ENCODE results near the gene DUSP16.
"Not testable (repeated sequence)": the region's sequence is repeated elsewhere in the genome, so short reads cannot be mapped to it uniquely, and the experiment has no call there.

Gene DUSP16

DNA sequence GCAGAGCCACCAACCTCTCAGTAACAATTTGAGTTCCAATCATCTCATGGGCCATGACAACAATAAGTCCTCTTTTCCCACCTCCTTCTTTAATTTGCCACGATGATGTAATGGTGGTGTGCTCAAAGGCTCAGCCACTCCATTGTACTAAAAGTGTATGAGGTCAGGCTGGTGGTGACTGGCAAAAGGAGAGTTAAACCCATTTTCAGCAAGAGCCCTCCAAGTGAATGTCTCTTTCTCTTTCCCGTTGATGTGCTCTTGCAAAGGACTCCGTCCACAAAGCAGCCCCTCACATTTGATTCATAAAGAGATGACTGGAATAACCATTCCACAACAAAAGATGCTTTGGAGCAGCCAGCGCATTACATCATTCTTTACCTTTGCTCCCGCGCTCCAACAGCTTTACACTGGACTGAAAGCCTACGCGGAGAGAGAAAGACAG, 41.6 kb downstream of the DUSP16 start:
- no peak for DNase-seq (ENCODE audit: low read depth)

DNA sequence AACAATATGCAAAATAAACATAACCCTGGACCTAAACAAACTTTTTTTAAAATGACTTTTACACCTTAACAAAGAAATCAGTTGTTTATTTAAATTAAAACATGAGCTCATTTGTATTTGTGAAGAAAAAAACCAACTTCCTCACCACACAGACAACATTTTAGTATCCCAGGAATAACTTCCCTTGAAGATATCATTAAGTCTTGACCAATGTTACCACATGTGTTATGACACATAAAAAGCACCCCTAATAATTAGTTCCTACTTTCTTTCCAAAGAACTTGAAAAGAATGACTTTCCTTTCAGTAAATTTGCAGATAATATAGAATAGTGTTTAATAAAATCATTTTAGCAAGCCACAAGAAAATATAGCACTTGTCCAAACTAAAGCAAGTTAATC, 42.4 kb downstream of the DUSP16 start:
- no peak for DNase-seq (ENCODE audit: low read depth)

DNA sequence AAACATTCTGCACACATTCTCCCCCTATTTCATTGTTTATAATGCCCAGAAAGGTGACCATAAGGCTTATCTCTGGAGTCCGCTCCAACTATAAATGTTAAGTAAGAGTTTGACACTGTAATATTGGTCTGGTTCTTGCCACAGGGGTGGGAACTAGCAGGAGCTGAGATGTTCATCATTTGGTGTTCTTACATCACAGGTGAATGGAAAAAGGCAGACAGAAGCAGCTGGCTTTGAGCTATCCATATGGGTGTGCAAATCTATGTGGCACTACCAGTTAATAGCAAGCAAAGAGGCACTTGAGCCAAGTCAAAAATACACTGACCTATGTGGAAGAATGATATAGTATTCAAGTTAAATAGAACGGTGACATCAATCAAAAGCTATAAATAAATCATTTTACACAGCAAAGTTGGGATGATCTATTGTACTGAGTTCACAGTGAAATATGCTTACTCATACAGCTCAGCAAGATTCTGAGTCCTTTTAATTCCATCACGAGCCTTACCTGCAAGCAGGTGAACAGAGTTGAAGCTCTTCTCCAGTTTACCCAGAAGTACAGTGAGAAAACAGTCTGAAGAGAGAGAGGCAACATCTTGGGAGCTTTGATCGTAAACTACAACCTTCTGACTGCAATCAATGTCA, 43.2 kb downstream of the DUSP16 start:
- DNase-seq (ENCODE audit: low read depth), result no peak

DNA sequence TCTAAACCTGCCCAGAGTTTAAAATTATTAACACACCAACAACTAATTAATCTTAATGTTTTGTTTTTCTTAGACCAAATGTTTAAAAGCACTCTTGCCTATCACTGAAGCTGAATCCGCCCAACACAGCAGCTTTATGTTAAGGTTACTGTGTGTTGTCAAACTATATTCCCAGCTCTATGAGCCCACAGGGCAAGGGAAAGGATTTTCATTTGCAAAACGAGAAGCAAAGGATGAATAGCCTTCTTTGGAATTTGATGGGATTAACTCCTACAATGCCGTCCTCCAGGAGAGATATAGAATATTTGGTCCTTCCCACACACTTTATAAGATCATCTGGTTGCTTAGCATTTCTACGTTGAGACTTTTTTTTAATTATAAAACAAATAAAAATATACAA, 43.7 kb downstream of the DUSP16 start:
- peak; percentile 51 for DNase-seq (ENCODE audit: low read depth)

DNA sequence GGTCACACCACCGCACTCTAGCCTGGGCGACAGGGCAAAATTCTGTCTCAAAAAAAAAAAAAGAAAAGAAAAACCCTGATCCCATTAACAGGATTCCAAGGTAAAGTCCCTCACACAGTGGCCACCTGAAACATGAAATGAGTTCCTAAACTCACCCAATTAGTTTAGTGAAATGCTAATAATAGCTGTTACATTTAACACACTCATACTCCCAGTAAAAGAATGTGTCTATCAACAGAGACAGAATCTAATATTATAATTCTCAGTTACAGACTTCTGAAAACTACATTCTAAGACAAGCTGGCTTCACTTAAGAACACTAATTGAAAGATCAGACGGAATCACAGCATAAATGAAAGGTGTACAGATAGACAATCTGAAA, 44.2 kb downstream of the DUSP16 start:
- DNase-seq (ENCODE audit: low read depth), result no peak

DNA sequence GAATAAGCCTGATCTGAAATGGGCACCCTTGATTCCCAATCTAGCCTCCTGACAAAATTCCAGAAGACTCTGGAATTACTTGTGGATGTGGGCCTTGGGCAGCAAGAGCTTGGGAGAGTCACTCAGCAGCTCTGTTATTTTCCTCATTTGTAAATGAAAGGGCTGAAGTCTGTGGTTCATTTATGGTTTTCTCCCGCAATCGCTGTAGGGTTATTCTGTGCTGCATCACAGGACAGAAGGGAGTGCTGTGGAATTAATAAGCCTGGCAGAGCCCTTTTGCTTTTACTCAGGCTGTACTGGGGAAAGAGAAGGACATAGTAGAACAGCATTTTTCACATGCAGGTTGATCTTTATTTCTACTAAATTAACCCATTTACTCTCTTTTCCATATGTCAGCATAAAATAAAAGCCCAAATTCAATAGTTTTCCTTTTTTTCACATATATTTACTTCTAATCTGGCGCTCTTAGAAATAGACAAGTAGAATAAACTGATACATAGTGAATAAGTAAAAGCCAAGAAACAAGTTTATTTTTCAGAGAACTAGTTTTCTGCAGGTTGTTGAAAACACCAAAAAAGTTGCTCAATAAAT, 49.2 kb downstream of the DUSP16 start:
- no peak for DNase-seq (ENCODE audit: low read depth)

DNA sequence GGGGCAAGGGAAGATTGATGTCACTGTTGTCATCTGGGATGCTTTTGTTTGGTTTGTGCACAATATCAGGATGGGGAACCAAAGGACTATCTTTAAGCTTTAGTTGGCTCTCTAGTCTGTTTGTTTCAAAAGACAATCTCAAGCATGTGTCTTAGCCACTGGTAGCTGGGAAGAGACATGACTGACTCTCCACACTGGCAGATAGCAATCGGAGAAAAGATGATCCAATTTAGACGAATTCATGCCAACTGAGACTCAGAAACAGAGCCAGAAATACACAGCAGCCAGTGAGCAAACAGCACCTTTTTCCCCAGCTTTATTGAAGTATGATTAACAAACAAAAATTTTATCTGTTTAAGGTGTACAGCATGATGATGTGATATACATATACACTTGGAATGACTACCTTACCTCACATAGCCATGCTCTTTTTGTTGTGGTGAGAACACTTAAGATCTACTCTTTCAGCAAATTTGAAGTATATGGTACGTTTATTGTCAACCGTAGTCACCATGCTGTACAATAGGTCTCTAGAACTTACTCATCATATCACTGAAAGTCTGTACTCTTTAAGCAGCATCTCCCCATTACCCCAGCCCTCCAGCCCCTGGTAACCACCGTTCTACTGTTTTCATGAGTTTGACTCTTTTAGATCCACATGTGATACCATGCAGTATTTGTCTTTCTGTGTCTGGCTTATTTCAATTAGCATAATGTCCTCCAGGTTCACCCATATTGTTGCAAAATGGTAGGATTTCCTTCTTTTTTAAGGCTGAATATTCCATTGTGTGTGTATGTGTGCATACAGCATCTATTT, 50.6 kb downstream of the DUSP16 start:
- DNase-seq (ENCODE audit: low read depth), result no peak

DNA sequence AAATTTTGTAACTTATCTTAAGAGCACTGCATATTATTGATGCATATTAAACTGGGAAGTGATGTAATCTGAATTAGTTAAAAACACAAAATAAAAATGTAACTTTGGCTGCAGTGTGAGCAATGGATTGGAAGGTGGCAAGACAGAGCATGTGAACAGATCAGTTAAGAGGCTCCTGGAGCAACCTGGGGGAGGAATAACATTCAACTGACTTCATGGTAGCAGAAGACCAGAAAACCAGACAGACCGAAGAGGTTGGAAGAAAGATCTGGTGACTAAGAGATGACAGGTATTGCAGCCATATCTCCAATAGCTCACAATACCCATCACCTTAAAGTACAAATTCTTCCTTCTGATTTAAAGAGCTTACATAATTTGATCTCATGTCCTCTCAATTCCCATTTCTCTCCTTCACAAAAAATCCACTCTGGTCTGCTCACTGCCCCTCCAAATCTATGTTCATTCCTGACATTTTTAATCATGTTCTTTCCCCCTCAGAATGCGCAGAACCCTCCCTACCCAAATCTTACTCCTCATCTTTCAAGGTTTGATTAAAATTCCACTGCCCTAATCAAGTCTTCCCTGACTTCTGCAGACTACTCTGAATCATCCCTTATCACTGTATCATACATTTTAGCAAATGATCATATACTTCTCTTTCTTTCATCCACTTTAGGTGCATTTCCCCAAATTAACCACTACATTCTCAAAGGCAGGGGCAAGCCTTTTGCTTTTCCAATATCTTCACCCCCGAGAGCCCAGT, 51.5 kb downstream of the DUSP16 start:
- DNase-seq (ENCODE audit: low read depth), result no peak

DNA sequence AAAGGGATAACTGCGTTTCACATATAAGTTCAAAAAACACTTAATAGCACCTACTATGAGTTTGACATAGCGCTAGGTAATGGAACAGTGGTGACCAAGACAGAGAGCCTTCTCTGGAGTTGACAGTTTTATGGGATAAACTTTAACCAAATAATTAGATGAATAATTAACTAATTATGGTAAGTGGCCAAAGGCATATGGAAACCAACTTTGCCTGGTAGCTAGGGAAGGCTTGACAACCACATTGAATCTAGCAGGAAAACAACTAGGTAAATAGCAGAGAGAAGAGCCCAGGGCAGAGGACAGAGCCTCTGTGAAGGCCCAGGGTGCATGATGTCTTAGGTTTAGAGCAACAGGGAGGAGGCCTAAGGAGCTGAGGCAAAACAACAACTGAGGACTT, 52.1 kb downstream of the DUSP16 start:
- no peak for DNase-seq (ENCODE audit: low read depth)

DNA sequence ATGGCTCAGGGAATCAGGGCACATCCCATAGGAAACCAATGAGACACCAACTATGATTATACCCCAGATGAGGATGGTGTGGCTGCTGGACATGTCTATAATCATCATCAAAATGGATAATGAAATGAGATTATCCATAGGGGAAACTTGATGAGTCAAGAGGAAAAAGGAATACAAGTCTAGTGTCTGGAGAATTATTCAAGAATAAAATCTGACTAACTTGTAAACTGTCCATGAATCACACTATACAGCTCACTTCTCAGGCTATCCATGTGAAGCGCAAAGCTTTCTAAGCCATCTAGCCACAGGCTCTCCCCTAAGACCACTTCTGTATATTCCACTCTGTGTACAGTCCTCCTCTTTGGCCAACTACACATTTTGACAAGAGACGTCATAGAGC, 52.5 kb downstream of the DUSP16 start:
- DNase-seq (ENCODE audit: low read depth), result peak; percentile 39

DNA sequence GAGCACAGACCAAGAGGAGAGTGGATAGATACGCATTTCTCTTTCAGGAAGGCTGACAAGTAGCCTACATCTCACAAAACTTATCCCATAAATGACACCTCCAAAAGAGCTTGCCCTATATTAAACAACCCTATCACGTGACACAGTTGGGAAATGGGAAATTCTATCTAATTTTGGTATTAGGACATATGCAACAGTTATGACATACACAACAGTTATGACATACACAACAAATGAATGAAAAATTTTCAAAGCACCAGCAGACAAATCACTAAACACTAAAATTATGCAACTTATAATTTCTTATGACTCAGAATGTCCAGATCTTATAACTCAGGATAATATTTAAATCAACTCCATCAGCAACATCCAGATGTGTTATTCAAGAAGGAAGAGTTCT, 54.1 kb downstream of the DUSP16 start:
- DNase-seq (ENCODE audit: low read depth), result peak; percentile 74

DNA sequence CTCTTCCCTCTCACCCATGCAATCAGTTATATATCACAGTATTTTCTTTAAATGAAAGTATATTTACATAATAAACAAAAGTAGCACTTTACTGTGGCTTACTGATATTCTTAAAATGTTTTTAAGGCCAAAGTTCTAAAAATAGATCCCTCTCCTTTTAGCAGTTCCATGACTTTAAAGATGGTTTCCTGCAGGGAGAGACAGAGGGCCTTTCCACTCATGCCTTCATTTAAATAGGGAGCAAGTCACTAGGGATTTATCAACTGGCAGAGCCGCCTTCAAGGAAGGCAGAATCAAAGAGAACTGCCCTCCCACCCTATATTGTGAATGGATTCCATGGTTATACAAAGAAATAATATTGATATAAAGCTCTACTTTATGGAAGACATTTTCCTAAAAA, 55.5 kb downstream of the DUSP16 start:
- no peak for DNase-seq (ENCODE audit: low read depth)

DNA sequence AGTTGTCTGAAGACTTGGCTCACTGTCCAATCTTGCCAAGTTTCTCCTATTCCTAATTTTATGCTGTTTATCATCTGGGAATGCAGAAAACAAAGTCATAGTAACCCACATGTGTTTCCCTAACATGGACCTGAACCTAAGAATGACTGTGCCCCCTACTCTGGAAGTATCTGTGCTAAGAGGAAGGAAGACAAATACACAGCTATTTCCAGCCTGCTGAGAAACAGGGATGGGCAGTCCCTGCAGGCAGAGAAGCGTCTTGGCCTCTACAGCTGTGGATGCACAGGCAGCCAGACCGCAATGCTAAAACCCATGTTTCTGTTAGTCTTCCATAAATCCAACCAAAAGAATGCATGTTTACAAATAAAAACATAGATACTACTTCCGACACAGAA, 56.2 kb downstream of the DUSP16 start:
- peak; percentile 69 for DNase-seq (ENCODE audit: low read depth)

DNA sequence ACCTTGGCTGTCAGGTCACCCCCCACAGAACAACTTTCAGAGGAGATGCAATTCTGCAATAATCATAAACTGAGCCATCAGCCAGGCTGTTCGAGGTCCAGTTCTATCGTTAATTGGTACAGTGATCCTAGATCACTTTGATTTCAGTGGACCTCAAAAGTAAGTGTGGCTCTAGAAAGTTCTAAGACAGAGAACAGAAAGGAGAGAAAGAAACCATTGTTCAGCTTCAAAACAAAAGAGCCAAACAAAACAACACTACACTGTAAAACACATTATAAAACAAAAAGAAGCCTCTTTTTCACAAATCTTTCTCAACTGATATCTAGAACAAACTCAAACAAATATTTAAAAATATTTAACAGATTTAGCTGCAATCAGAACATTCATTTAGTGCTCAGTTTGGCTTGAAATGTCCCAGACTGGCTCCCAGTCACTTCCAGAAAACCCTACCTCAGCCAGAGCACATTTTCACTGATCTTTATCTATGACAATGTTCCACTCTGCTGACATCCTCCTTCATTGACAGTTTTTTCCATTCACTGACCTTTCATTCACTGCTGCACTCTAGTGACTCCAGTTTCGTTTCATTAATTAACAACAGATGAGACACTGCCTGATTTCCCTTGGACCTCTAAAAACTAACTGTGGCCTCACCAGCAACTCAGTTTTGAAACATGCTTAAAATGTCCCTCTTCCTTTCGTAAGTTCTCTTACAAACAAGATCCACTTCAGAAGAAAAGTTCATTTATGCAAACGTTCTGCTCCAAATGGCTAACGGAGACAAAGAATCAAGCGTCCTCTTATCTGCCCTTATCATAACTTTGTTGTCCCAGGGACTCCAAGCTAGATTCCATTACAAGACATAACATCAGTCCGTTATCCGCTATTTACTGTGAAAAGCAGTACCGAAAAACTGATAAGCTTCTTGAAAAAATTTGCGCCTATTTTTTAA, 56.8 kb downstream of the DUSP16 start:
- peak; percentile 75 for DNase-seq (ENCODE audit: low read depth)

DNA sequence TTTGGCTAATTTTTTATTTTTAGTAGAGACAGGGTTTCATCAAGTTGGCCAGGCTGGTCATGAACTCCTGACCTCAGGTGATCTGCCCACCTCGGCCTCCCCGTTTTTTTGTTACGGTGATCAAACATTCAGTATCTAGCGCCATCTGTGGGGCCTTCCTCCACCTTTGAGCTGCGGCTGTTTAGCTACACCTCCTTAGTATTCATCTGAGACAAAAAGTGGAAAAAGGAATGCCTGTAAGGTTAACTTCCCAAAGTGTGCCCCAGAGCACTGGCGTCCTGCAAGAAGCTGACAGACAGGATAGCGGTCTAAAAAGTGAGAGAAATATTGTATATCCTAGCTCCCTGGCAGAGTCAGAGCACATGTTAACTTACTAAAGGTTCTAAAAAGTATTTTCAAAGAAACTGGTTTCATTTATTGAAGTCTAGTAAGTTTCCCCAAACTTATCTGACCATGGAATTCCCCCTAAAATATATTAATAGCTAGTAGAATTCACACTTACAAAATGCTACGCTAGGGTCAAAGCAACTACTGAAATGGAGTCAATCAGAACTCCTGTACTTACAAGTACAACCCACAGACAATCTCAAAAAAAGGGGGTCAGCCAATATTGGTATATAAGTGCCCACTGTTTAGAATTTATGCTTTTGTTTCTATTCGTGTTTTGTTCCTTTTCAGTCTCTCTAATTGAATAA, 59.1 kb downstream of the DUSP16 start:
- DNase-seq (ENCODE audit: low read depth), result no peak

DNA sequence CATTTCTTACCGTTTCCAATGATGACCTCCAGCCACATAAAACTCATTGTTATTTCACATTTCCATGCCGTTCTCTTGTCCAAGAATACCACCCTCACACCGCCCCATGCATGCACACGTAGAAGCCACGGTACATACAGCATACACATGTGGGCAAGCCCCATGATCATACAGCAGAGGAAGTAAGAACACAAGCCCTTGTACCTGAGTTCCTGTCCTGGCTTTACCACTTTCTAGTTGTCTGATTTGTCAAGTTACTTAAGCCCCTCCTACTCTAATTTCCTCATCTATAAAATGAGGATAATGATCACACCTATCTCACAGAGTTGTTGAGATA, 59.9 kb downstream of the DUSP16 start:
- DNase-seq (ENCODE audit: low read depth), result no peak

DNA sequence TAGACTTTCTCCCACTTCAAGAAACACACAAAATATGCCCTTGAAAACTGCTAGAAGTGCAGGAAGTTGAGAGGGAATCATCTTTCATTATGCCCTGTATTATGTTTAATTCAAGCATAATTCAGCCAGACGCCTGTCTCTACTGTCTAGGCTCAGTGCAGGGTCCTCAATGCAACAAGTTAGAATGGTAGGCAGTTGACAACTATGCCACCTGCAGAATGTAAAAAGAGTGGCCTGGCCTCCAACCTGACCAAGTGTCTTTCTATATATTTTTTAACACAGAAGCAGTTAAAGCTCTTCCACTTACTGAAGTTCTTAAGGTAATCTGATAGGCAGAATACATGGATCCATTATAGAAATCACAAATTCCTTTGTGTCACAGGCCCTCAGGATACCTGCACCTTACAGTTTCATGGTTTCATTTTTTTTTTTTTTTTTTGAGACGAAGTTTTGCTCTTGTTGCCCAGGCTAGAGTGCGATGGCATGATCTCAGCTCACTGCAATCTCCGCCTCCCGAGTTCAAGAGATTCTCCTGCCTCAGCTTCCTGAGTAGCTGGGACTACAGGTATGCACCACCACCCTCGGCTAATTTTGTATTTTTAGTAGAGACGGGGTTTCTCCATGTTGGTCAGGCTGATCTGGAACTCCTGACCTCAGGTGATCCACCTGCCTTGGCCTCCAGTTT, 60.4 kb downstream of the DUSP16 start:
- not testable (repeated sequence) for DNase-seq (ENCODE audit: low read depth)

DNA sequence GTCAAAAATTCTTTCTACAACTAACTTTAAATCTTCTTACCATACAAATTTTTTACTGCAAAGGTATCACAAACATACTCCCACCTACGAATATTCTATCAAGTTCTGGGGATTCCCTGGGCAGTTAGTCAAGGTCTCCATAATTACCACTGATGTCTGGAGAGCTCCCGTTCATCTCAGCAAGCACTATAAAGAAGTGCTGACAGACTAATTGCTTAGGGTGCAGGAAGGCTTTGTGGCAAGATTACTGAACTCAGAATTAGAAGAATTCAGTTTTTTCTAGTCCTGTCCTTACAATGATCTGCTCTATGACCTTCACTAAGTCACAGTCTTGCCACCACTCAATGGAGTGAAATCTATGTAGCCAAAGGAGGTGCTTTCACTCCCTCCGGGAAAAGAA, 61.5 kb downstream of the DUSP16 start:
- no peak for DNase-seq (ENCODE audit: low read depth)

DNA sequence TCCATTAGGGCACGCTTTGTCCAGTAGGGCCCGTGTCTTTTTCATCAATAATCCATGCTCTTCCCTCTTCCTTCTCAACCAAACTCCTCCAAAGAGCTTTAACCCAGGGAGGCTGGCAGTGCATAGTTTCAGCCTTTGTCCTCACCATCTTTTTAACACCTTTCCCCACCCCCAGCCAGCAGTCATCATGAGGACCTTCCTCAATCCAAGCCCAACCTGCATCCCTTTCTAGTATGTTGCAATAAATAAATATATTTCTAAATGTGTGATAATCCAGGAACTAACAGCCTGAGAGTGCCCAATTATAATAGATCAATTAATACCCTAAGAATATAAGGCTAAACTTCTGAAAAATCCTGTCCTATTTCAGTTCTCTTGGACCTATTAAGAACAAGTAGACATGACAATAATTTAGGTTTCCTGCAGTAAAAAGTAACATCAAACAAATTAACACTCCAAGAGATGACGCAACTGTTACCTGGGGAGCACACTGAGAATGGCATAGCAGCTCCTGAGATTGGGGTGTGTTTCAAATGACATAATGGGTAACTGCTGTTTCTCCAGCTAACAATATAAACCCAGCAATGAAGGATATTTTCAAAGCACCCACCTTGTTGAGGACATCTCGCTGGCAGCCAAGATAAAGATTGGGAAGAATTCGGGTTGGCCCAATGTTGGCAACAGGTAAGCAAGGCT, 62.6 kb downstream of the DUSP16 start:
- no peak for DNase-seq (ENCODE audit: low read depth)

DNA sequence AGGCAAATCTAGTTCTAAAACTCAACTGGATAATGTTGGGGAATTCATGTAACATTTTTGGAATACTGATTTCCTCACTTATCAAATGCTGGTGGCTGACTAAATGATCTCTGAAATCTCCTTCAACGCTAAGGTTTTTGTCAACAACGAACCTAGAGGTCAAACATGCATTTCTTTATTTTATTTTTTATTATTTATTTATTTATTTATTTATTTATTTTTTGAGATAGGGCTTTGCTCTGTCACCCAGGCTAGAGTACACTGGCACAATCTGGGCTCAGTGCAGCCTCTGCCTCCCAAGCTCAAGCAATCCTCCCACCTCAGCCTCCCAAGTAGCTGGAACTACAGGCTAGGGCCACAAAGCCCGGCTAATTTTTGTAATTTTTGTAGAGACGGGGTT, 64.5 kb downstream of the DUSP16 start:
- DNase-seq (ENCODE audit: low read depth), result no peak

Data from iris pigment epithelial cell (primary cell).